GM12872 (cell line): ENCODE measurements around the gene GSS.

Source experiments
- TF ChIP-seq, protein P1 (sequence below): IDR thresholded peaks from 3 replicates; pipeline ENCODE4 v1.5.1; 2011; ENCODE audit warnings: low read depth, mild to moderate bottlenecking, low read length, moderate library complexity; ENCODE audit not compliant: insufficient read depth

Gene GSS

DNA sequence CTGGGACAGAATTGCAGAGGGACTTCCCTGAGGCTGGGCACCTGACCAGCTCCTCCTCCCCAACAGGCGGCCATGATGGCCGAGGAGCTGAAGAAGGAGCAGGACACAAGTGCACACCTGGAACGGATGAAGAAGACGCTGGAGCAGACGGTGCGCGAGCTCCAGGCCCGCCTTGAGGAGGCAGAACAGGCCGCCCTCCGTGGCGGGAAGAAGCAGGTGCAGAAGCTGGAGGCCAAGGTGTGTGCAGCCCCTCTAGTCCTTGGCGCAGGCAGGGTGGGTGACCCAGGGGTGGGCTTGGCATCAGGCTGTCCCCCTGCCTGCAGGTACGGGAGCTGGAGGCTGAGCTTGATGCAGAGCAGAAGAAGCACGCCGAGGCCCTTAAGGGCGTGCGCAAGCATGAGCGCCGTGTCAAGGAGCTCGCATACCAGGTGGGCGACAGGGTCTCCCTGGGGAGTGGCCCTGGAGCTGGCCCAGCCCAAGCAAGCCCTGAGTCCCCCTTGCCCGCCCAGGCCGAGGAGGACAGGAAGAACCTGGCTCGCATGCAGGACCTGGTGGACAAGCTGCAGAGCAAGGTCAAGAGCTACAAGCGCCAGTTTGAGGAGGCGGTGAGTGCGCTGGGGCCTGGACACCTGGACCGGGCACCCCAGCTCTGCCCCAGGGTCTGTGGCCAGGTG is 45.5 kb upstream of the GSS start:
- TF ChIP-seq, protein P1, sequence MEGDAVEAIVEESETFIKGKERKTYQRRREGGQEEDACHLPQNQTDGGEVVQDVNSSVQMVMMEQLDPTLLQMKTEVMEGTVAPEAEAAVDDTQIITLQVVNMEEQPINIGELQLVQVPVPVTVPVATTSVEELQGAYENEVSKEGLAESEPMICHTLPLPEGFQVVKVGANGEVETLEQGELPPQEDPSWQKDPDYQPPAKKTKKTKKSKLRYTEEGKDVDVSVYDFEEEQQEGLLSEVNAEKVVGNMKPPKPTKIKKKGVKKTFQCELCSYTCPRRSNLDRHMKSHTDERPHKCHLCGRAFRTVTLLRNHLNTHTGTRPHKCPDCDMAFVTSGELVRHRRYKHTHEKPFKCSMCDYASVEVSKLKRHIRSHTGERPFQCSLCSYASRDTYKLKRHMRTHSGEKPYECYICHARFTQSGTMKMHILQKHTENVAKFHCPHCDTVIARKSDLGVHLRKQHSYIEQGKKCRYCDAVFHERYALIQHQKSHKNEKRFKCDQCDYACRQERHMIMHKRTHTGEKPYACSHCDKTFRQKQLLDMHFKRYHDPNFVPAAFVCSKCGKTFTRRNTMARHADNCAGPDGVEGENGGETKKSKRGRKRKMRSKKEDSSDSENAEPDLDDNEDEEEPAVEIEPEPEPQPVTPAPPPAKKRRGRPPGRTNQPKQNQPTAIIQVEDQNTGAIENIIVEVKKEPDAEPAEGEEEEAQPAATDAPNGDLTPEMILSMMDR = no peak

DNA sequence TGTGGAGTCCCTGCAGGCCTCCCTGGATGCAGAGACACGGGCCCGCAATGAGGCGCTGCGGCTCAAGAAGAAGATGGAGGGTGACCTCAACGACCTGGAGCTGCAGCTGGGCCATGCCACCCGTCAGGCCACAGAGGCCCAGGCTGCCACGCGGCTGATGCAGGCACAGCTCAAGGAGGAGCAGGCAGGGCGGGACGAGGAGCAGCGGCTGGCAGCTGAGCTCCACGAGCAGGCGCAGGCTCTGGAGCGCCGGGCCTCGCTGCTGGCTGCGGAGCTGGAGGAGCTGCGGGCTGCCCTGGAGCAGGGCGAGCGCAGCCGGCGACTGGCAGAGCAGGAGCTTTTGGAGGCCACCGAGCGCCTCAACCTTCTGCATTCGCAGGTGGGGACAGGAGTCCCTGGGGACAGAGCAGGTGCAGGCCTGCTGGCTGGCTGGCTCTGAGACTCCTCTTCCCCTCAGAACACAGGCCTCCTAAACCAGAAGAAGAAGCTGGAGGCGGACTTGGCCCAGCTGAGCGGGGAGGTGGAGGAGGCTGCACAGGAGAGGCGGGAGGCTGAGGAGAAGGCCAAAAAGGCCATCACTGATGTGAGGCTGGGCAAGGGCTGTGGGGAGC is 44.8 kb upstream of the GSS start:
- TF ChIP-seq, protein P1 = no peak

DNA sequence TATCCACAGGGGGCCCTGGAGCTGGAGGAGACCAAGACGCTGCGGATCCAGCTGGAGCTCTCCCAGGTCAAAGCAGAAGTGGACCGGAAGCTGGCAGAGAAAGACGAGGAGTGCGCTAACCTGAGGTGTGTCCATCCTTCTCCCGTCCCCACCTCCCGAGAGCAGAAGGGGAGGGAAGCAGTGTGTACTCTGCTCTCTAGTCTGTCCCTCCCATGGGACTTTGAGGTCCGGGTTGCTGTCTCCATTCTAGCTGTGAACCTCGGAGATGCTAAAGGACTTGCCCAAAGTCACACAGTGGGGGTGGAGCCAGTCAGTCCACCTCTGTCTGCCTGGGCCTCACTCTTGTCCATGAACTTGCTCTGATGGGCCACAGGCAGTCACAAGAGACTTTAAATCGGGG is 44.2 kb upstream of the GSS start:
- TF ChIP-seq, protein P1 = no peak

DNA sequence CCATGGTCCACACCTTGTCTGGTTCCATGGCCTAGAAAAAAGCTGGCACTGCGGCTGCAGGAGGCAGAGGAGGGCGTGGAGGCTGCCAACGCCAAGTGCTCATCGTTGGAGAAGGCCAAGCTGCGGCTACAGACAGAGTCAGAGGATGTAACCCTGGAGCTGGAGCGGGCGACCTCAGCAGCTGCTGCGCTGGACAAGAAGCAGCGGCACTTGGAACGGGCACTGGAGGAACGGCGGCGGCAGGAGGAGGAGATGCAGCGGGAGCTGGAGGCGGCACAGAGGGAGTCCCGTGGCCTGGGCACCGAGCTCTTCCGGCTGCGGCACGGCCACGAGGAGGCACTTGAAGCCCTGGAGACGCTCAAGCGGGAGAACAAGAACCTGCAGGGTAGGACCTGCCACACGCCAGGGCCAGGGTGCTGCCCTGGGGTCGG is 43.4 kb upstream of the GSS start:
- TF ChIP-seq, protein P1 = no peak

DNA sequence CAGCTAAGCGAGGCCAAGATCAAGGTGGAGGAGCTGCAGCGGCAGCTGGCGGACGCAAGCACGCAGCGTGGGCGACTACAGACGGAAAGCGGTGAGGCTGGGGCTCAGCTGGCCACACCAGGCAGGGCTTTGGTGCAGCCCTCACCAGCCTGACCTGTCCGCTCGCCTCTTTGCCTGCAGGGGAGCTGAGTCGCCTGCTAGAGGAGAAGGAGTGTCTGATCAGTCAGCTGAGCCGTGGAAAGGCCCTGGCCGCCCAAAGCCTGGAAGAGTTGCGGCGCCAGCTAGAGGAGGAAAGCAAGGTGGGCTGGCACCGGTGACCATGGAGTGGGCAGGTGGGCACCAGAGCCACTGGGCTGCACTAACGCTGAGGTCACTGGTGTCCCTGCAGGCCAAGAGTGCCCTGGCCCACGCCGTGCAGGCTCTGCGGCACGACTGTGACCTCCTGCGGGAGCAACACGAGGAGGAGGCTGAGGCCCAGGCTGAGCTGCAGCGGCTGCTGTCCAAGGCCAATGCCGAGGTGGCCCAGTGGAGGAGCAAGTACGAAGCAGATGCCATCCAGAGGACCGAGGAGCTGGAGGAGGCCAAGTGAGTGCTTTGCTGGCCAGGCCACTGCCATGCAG is 42.8 kb upstream of the GSS start:
- TF ChIP-seq, protein P1 = no peak

DNA sequence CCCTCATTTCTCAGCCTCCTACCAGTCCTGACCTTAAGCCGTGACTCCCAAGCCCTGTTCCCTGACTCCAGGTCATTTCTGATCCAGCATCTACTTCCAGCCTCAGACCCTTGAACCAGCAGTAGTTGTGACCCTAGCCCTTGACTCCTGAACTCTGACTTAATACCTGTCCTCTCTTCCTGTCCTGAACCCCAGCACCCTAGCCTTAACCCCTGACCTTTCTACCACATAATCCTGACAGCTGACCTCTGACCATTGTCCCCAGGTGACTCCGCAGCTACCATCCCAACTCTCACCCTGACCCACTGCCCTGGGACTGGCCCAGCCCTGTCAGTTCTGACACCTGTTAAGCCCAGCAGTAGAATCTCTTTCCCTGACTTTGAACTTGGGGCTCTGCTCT is 42.2 kb upstream of the GSS start:
- TF ChIP-seq, protein P1 = no peak

DNA sequence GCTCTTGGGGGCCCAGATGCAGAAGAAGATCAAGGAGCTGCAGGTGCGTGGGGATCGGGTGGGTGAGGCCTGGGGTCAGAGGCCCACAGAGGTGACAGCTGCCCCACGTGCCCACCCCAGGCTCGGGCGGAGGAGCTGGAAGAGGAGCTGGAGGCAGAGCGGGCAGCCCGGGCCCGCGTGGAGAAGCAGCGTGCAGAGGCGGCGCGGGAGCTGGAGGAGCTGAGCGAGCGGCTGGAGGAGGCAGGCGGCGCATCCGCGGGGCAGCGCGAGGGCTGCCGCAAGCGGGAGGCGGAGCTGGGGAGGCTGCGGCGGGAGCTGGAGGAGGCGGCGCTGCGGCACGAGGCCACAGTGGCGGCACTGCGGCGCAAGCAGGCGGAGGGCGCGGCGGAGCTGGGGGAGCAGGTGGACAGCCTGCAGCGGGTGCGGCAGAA is 41.5 kb upstream of the GSS start:
- TF ChIP-seq, protein P1 = no peak
